Activated CD4-positive, alpha-beta T cell treated with anti-CD3 and anti-CD28 coated beads, Interleukin-2, amount 10 ng/mL, durations not matched to agents 7 days and 5 days (primary cell): Measurements from ENCODE around the gene OAS3. TPM values are rescaled to one million over a fixed set of nuclear protein-coding genes. Genes with fewer than 3 reads are reported as not detected.
"Not testable (repeated sequence)": the region's sequence is repeated elsewhere in the genome, so short reads cannot be mapped to it uniquely, and the experiment has no call there.

ENCODE experiments used
- CTCF ChIA-PET: fragments of 350-600 bp; sonication (Branson Sonifier 250); formaldehyde crosslinking; loops from one replicate; lab custom pipeline; 2021; ENCODE audit warnings: antibody characterized with exemption; lab: Charles Lee
- POLR2A ChIA-PET: fragments of 350-600 bp; sonication (Branson Sonifier 250); formaldehyde crosslinking; loops from one replicate; lab custom pipeline; 2021; ENCODE audit warnings: antibody characterized with exemption; lab: Charles Lee
- DNase-seq: peaks from one replicate; pipeline ENCODE4 v3.0.0-alpha.2; 2020
- H3K27ac Mint-ChIP-seq: one replicate; pipeline ENCODE4 v1.8.0; 2021; ENCODE audit warnings: mild to moderate bottlenecking, moderate library complexity, mixed read lengths
- H3K27me3 Mint-ChIP-seq: one replicate; pipeline ENCODE4 v1.8.0; 2021; ENCODE audit warnings: mixed read lengths
- H3K36me3 Mint-ChIP-seq: one replicate; pipeline ENCODE4 v1.8.0; 2021; ENCODE audit warnings: low read depth, mixed read lengths
- H3K4me1 Mint-ChIP-seq: one replicate; pipeline ENCODE4 v1.8.0; 2021; ENCODE audit warnings: mixed read lengths
- H3K4me3 Mint-ChIP-seq: one replicate; pipeline ENCODE4 v1.8.0; 2021; ENCODE audit warnings: mild to moderate bottlenecking, moderate library complexity, mixed read lengths
- H3K9me3 Mint-ChIP-seq: one replicate; pipeline ENCODE4 v1.8.0; 2021; ENCODE audit warnings: mixed read lengths
- total RNA-seq, 2 experiments: library from RNA; stranded (reverse); gene quantifications; one replicate each; pipeline ENCODE4 v1.2.3, GENCODE V29; 2021

OAS3 gene
- total RNA-seq, 2 experiments from 2014 or later: 202 to 204 TPM

- DNase-seq: no peak
- Mint-ChIP-seq H3K27me3 (no peaks in the 10 kb centered on the region), H3K4me1 (peaks cover 72% of the 10 kb centered on the region), H3K27ac (peak overlapping the region; percentile 98), H3K9me3 (peaks cover 16% of the 10 kb centered on the region), H3K4me3 (peak overlapping the region; percentile 98), H3K36me3 (peaks cover 60% of the 10 kb centered on the region)
- ChIA-PET CTCF (interaction anchor here (0.7 to 4.4 kb wide), 9 partner anchors 9 to 85 kb away, joined by 3 to 14 read pairs (median 6); partner anchors contain the start of genes OAS2 and OAS3), POLR2A (interaction anchor here (0.8 to 3.7 kb wide), 3 partner anchors 30 to 71 kb away, joined by 3 to 39 read pairs (median 12); partner anchors contain the start of genes OAS2 and OAS3)
These were observed 30.7 kb upstream of the OAS3 start for GRCh38 chr12:112907415-112908157.

- Mint-ChIP-seq H3K4me1 (peaks cover 73% of the 10 kb centered on the region), H3K36me3 (peaks cover 70% of the 10 kb centered on the region), H3K27me3 (no peaks in the 10 kb centered on the region), H3K9me3 (peaks cover 25% of the 10 kb centered on the region), H3K27ac (peak overlapping the region; percentile 98), H3K4me3 (peak overlapping the region; percentile 98)
- CTCF ChIA-PET: interaction anchor here (2.0 to 4.4 kb wide), 4 partner anchors 11 to 84 kb away, joined by 6 to 14 read pairs (median 10); partner anchors contain the start of genes OAS2 and OAS3
- DNase-seq: peak; percentile 22
- POLR2A ChIA-PET: interaction anchor here (3.7 kb wide), 1 partner anchor 70 kb away, joined by 39 read pairs; the partner anchor contains the start of gene OAS2
These were observed 29.7 kb upstream of the OAS3 start for GRCh38 chr12:112908548-112908947.

- ChIA-PET CTCF (no interaction called here), POLR2A (no interaction called here)
- H3K36me3 Mint-ChIP-seq: peaks cover 80% of the 10 kb centered on the region
- H3K27me3 Mint-ChIP-seq: no peaks in the 10 kb centered on the region
- H3K4me3 Mint-ChIP-seq: peak overlapping the region; percentile 98
- H3K27ac Mint-ChIP-seq: peak overlapping the region; percentile 98
- H3K4me1 Mint-ChIP-seq: peaks cover 69% of the 10 kb centered on the region
- H3K9me3 Mint-ChIP-seq: peaks cover 28% of the 10 kb centered on the region
- DNase-seq: no peak
These were observed 28.6 kb upstream of the OAS3 start for GRCh38 chr12:112909693-112910092.

- ChIA-PET POLR2A (interaction anchor here (0.6 kb wide), 1 partner anchor 25 kb away, joined by 3 read pairs; no protein-coding TSS in a partner anchor), CTCF (interaction anchor here (1.1 kb wide), 1 partner anchor 18 kb away, joined by 4 read pairs; no protein-coding TSS in a partner anchor)
- H3K9me3 Mint-ChIP-seq: peaks cover 36% of the 10 kb centered on the region
- H3K27me3 Mint-ChIP-seq: no peaks in the 10 kb centered on the region
- H3K4me1 Mint-ChIP-seq: peaks cover 66% of the 10 kb centered on the region
- DNase-seq: no peak
- H3K4me3 Mint-ChIP-seq: no peak overlapping the region
- no peak overlapping the region for H3K27ac Mint-ChIP-seq
- peaks cover 96% of the 10 kb centered on the region for H3K36me3 Mint-ChIP-seq
These were observed 25.1 kb upstream of the OAS3 start for GRCh38 chr12:112913038-112913688.

- peaks cover 96% of the 10 kb centered on the region for H3K36me3 Mint-ChIP-seq
- H3K27ac Mint-ChIP-seq, DNase-seq, H3K27me3 Mint-ChIP-seq, H3K4me3 Mint-ChIP-seq: not testable (repeated sequence)
- H3K4me1 Mint-ChIP-seq: peaks cover 59% of the 10 kb centered on the region
- peaks cover 36% of the 10 kb centered on the region for H3K9me3 Mint-ChIP-seq
- POLR2A ChIA-PET: interaction anchor here (0.6 kb wide), 1 partner anchor 24 kb away, joined by 3 read pairs; no protein-coding TSS in a partner anchor
- CTCF ChIA-PET: interaction anchor here (0.6 to 1.1 kb wide), 2 partner anchors 11 to 17 kb away, joined by 4 read pairs; no protein-coding TSS in a partner anchor
These were observed 24.4 kb upstream of the OAS3 start for GRCh38 chr12:112913888-112914287.

GRCh38 chr12:112916270-112916669, 22.0 kb upstream of the OAS3 start:
- Mint-ChIP-seq H3K27ac (no peak overlapping the region), H3K36me3 (peaks cover 96% of the 10 kb centered on the region), H3K27me3 (no peaks in the 10 kb centered on the region), H3K4me3 (no peak overlapping the region), H3K9me3 (peaks cover 31% of the 10 kb centered on the region), H3K4me1 (peaks cover 37% of the 10 kb centered on the region)
- ChIA-PET POLR2A (no interaction called here), CTCF (interaction anchor here (2.6 kb wide), 1 partner anchor 9 kb away, joined by 10 read pairs; the partner anchor contains the start of gene OAS1)
- no peak for DNase-seq

- H3K4me3 Mint-ChIP-seq: no peak overlapping the region
- ChIA-PET POLR2A (no interaction called here), CTCF (interaction anchor here (1.4 to 2.3 kb wide), 4 partner anchors 12 to 74 kb away, joined by 4 to 10 read pairs (median 5); partner anchors contain the start of genes OAS1 and OAS3)
- H3K27ac Mint-ChIP-seq: no peak overlapping the region
- peaks cover 23% of the 10 kb centered on the region for H3K4me1 Mint-ChIP-seq
- peaks cover 12% of the 10 kb centered on the region for H3K9me3 Mint-ChIP-seq
- no peak for DNase-seq
- H3K36me3 Mint-ChIP-seq: peaks cover 93% of the 10 kb centered on the region
- no peaks in the 10 kb centered on the region for H3K27me3 Mint-ChIP-seq
These were observed 19.2 kb upstream of the OAS3 start for GRCh38 chr12:112919121-112919520.

GRCh38 chr12:112924986-112925385, 13.3 kb upstream of the OAS3 start:
- DNase-seq: no peak
- ChIA-PET CTCF (interaction anchor here (0.7 to 1.9 kb wide), 5 partner anchors 13 to 69 kb away, joined by 3 to 9 read pairs (median 3); partner anchors contain the start of gene OAS3), POLR2A (no interaction called here)
- Mint-ChIP-seq H3K4me1 (peaks cover 17% of the 10 kb centered on the region), H3K27me3 (no peaks in the 10 kb centered on the region), H3K36me3 (peaks cover 90% of the 10 kb centered on the region), H3K27ac (peak overlapping the region; percentile 46), H3K4me3 (no peak overlapping the region), H3K9me3 (peaks cover 17% of the 10 kb centered on the region)

- H3K27ac Mint-ChIP-seq: peak overlapping the region; percentile 36
- not testable (repeated sequence) for H3K4me3 Mint-ChIP-seq, H3K27me3 Mint-ChIP-seq, DNase-seq
- ChIA-PET POLR2A (interaction anchor here (0.7 kb wide), 1 partner anchor 48 kb away, joined by 3 read pairs; no protein-coding TSS in a partner anchor), CTCF (interaction anchor here (1.3 to 1.7 kb wide), 2 partner anchors 11 to 15 kb away, joined by 3 to 4 read pairs; partner anchors contain the start of gene OAS3)
- H3K4me1 Mint-ChIP-seq: peaks cover 17% of the 10 kb centered on the region
- peaks cover 85% of the 10 kb centered on the region for H3K36me3 Mint-ChIP-seq
- H3K9me3 Mint-ChIP-seq: peaks cover 18% of the 10 kb centered on the region
These were observed 11.7 kb upstream of the OAS3 start for GRCh38 chr12:112926416-112927033.

- no peak for DNase-seq
- peaks cover 15% of the 10 kb centered on the region for H3K4me1 Mint-ChIP-seq
- no peaks in the 10 kb centered on the region for H3K27me3 Mint-ChIP-seq
- ChIA-PET POLR2A (no interaction called here), CTCF (no interaction called here)
- H3K36me3 Mint-ChIP-seq: peaks cover 76% of the 10 kb centered on the region
- no peak overlapping the region for H3K4me3 Mint-ChIP-seq
- no peak overlapping the region for H3K27ac Mint-ChIP-seq
- peaks cover 18% of the 10 kb centered on the region for H3K9me3 Mint-ChIP-seq
These were observed 10.8 kb upstream of the OAS3 start for GRCh38 chr12:112927475-112927874.

- POLR2A ChIA-PET: no interaction called here
- Mint-ChIP-seq H3K36me3 (peaks cover 73% of the 10 kb centered on the region), H3K27me3 (no peaks in the 10 kb centered on the region), H3K9me3 (peaks cover 18% of the 10 kb centered on the region), H3K4me3 (no peak overlapping the region), H3K27ac (no peak overlapping the region), H3K4me1 (peaks cover 15% of the 10 kb centered on the region)
- CTCF ChIA-PET: interaction anchor here (1.3 kb wide), 1 partner anchor 27 kb away, joined by 3 read pairs; no protein-coding TSS in a partner anchor
- no peak for DNase-seq
These were observed 10.3 kb upstream of the OAS3 start for GRCh38 chr12:112927925-112928324.

- peaks cover 18% of the 10 kb centered on the region for H3K9me3 Mint-ChIP-seq
- DNase-seq: no peak
- no peak overlapping the region for H3K4me3 Mint-ChIP-seq
- H3K27me3 Mint-ChIP-seq: no peaks in the 10 kb centered on the region
- peaks cover 10% of the 10 kb centered on the region for H3K4me1 Mint-ChIP-seq
- H3K27ac Mint-ChIP-seq: no peak overlapping the region
- CTCF ChIA-PET: interaction anchor here (0.7 to 1.3 kb wide), 2 partner anchors 13 to 28 kb away, joined by 3 read pairs; no protein-coding TSS in a partner anchor
- POLR2A ChIA-PET: no interaction called here
- H3K36me3 Mint-ChIP-seq: peaks cover 63% of the 10 kb centered on the region
These were observed 9.3 kb upstream of the OAS3 start for GRCh38 chr12:112928978-112929377.
